ENCODE results near the gene OGFR.

Gene OGFR

DNA sequence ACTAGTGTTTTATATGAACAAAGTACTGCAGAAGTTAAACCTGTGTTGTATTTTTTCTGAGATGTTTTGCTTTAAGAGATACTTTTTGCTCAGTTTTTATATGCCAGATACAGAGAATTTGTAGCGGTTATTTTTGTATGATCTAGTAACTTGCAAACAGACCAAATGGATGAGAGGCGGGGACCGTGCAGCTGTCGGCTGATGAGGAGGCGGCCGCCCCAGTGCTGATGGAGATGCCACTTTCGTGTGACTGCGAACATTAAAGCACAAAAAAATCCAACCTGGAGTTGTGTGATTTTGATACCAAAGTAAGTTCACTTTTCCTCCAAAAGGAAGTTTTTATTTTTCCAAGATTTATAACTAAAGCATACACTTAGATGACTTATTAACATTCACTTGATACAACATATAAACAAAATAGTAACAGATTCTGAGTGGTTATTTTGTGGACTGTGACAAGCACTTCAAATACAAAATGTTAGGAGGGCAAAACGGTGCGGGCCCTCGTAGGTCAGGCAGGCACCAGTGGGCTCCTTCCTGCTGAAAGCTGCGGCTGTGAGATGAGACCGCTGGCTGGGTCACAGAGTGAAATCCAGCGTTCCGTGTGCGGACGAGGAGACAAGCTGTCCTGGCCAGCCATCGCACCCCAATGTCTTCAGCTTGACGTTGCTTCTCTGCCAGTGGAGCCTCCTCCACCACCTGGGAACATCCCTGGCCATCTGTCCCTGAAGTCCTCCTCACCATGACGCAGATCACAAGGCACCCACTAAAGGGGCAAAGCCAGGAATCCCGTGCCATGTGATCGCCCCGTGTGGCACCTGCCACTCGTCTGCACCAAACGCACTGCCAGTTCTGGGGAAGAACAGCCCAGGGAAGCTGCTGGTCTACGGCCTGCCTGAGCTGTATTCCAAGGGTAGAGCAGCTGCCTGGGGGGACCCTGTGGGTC, 4.0 kb upstream of the OGFR start:
- no peaks in the 10 kb centered on the region for H3K9me3 ChIP-seq (ENCODE audit: control insufficient read depth, low read length)
- no peak overlapping the region for H3K27ac ChIP-seq (ENCODE audit: insufficient read depth, low read depth, low read length, poor library complexity, severe bottlenecking)
- H3K36me3 ChIP-seq (ENCODE audit: control insufficient read depth, insufficient read depth, low read length), result peaks cover 20% of the 10 kb centered on the region
- H3K4me1 ChIP-seq (ENCODE audit: control insufficient read depth, insufficient read depth, low read length), result peaks cover 7% of the 10 kb centered on the region
- WGBS, 2 experiments, result 90 to 92% methylated on average over 26 of the region's 26 CpGs
- peaks cover 20% of the 10 kb centered on the region for H3K27me3 ChIP-seq (ENCODE audit: control insufficient read depth, insufficient read depth, low read length, poor library complexity, severe bottlenecking)
- no peak overlapping the region for H3K4me3 ChIP-seq (ENCODE audit: insufficient read depth, low read depth, low read length)

DNA sequence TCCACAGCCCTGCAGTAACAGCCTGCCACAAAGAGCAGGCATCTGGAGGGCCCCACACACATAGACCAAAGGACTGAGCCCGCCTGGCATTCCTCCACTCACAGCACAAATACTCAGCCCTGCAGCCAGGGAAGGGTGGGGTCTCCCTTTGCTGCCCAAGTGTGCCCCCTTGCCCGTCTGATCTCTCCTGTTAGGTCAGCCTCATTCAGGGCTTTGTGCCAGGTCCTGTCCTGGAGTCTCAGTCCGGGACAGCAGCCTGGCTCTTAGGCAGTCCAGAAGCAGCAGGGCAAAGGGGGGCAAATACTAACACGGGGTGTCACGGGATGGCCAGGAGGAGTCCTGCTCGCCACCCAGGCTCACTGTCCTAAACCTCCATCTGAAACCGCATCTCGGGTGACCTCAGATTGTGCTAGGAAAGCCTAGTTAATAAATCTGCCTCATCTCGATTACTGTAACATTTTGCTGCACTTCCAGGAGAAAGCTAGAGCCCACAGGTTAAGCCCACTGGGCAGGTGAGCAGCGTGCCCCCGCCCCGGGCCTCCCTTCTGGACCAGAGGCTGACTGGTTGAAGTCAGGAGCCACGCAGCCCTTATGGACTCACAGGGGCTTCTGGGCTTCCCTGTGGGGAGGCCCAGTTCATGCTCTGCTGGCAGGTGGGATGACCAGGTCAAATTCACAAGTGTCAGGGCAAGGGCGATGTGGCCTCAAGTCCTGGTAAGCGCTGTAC, 3.2 kb upstream of the OGFR start:
- Histone ChIP-seq H3K4me1 (ENCODE audit: control insufficient read depth, insufficient read depth, low read length) (peaks cover 16% of the 10 kb centered on the region), H3K27ac (ENCODE audit: insufficient read depth, low read depth, low read length, poor library complexity, severe bottlenecking) (no peak overlapping the region), H3K9me3 (ENCODE audit: control insufficient read depth, low read length) (no peaks in the 10 kb centered on the region), H3K36me3 (ENCODE audit: control insufficient read depth, insufficient read depth, low read length) (peaks cover 20% of the 10 kb centered on the region), H3K4me3 (ENCODE audit: insufficient read depth, low read depth, low read length) (no peak overlapping the region), H3K27me3 (ENCODE audit: control insufficient read depth, insufficient read depth, low read length, poor library complexity, severe bottlenecking) (peaks cover 14% of the 10 kb centered on the region)
- WGBS, 2 experiments, result 93 to 94% methylated on average over 15 of the region's 15 CpGs

DNA sequence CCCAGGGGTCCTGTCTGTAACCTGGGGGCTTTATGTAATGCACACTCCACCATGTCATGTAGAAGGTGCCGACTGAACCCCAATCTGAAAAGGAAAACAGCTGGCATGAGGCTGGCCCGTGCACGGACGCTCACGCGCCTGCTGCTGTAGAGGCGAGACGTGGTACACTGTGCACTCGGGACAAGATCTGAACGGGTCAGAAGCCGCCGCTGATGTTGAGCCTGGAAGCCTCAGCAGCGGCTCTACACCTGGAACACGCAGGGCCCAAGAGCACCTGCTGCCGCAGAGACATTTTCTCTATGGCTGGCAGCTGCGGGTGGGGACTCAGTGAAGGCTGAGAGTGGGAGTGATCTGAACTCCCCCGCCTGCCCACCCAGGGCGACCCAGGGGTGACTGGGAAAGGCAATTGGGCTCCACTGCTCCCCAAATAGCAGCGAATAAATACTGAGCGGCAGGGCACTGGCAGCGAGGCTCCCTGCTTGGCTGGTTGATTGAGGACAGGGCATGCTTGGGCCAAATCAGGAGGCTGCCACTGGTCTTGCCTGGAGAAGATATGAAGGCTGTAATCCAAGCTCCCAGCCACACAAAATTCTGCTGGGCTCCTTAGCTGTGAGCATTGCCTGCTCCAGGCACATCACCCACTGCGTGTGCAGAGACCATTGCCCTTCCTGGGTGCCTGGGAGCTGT, 2.5 kb upstream of the OGFR start:
- WGBS, 2 experiments, result 92 to 94% methylated on average over 22 of the region's 22 CpGs
- Histone ChIP-seq H3K4me1 (ENCODE audit: control insufficient read depth, insufficient read depth, low read length) (peaks cover 14% of the 10 kb centered on the region), H3K36me3 (ENCODE audit: control insufficient read depth, insufficient read depth, low read length) (peaks cover 20% of the 10 kb centered on the region), H3K27ac (ENCODE audit: insufficient read depth, low read depth, low read length, poor library complexity, severe bottlenecking) (no peak overlapping the region), H3K27me3 (ENCODE audit: control insufficient read depth, insufficient read depth, low read length, poor library complexity, severe bottlenecking) (peaks cover 14% of the 10 kb centered on the region), H3K4me3 (ENCODE audit: insufficient read depth, low read depth, low read length) (no peak overlapping the region), H3K9me3 (ENCODE audit: control insufficient read depth, low read length) (no peaks in the 10 kb centered on the region)

DNA sequence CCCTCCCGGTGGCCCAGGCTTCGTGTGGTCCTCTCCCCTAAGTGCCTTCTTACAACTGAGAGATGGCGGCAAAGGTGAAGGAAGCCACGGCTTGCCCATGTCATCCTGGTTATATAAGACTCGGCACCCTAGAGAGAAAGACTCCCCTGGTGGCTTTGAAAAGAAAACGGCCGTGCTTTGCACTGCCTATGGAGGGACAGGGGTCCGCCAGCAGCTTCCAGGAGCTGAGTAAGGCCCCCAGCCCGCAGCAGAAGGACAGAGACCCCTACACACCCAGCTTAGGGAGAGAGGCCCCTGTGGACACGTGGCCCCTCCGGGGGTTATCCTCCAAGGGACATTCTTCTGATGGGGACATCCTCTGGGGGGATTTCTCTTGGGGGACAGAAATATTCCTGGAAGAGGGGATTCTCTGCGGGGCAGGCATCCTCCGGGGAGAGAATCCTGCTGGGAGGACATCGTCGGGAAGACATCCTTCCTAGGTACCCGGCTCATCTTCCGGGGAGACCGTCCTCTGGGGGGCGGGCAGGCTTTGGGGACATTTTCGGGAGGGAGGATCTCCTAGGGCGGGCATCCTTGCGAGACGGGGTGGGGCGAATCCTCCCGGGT, 511 bp upstream of the OGFR start:
- Histone ChIP-seq H3K36me3 (ENCODE audit: control insufficient read depth, insufficient read depth, low read length) (peaks cover 8% of the 10 kb centered on the region), H3K27ac (ENCODE audit: insufficient read depth, low read depth, low read length, poor library complexity, severe bottlenecking) (no peak overlapping the region), H3K9me3 (ENCODE audit: control insufficient read depth, low read length) (no peaks in the 10 kb centered on the region), H3K4me1 (ENCODE audit: control insufficient read depth, insufficient read depth, low read length) (peaks cover 12% of the 10 kb centered on the region), H3K4me3 (ENCODE audit: insufficient read depth, low read depth, low read length) (peak overlapping the region; percentile 72), H3K27me3 (ENCODE audit: control insufficient read depth, insufficient read depth, low read length, poor library complexity, severe bottlenecking) (peaks cover 14% of the 10 kb centered on the region)
- 22 to 23% methylated on average over 25 of the region's 25 CpGs for WGBS, 2 experiments

DNA sequence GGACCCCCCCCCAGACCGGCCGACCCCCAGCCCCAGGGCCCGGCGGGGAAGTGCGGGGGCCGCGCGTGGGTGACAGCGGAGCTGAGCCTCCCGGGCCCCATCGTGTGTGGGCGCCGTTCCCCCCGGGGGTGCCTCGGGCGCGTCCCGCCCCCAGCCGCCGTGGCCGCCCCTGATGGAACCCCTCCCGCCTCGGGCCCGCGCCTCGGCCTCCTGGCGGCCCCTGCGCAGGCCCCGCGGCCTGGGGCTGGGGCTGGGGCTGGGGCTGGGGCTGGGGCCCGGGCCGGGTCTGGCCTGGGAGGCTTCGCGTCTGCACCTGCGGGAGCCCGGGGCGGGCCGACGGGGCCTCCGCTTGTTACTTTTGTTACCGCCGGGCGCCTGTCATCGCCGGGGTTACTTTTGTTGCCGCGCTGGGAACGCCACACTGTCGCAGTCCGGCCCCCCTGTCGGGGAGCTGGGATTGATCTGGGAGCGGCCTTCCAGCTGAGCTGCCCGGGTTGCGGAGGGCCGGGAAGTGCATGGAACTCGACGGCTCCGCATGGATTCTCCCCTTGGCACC, 598 bp downstream of the OGFR start:
- Histone ChIP-seq H3K9me3 (ENCODE audit: control insufficient read depth, low read length) (no peaks in the 10 kb centered on the region), H3K27me3 (ENCODE audit: control insufficient read depth, insufficient read depth, low read length, poor library complexity, severe bottlenecking) (peaks cover 14% of the 10 kb centered on the region), H3K4me1 (ENCODE audit: control insufficient read depth, insufficient read depth, low read length) (peaks cover 12% of the 10 kb centered on the region), H3K27ac (ENCODE audit: insufficient read depth, low read depth, low read length, poor library complexity, severe bottlenecking) (no peak overlapping the region), H3K36me3 (ENCODE audit: control insufficient read depth, insufficient read depth, low read length) (no peaks in the 10 kb centered on the region), H3K4me3 (ENCODE audit: insufficient read depth, low read depth, low read length) (peak overlapping the region; percentile 72)
- 1% methylated on average over 58 of the region's 58 CpGs for WGBS, 2 experiments

DNA sequence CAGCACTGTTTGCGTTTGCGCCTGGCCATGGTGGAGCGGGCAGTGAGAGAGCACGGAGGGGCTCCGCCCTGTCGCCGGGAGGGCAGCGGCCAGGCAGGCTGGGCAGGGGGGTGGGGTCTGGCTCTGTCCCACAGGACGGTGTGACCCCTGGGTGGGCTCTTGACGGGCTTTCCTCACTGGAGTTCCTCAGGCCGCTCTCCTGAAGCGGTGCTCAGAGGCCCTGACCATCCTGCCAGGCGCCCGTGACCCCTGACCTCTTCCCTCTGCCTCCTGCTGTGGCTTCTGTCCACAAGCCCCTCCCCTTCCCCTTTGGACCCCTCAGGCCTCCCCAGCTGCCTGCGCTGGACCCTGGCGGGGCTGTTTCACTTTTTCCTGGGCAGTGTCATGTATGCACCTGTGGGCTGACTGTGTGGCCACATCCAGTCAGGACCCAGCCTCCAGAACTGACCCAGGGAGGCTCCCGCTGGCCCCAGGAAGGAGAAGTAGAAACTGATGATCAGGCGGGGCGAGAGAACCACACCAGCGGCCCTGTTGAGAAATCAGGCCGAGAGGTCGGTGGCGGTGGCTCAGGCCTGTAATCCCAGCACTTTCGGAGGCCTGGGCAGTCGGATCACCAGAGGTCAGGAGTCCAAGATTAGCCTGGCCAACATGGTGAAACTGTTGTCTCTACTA, 1.2 kb downstream of the OGFR start:
- no peaks in the 10 kb centered on the region for H3K9me3 ChIP-seq (ENCODE audit: control insufficient read depth, low read length)
- H3K27me3 ChIP-seq (ENCODE audit: control insufficient read depth, insufficient read depth, low read length, poor library complexity, severe bottlenecking), result peaks cover 14% of the 10 kb centered on the region
- H3K4me3 ChIP-seq (ENCODE audit: insufficient read depth, low read depth, low read length), result peak overlapping the region; percentile 72
- peaks cover 12% of the 10 kb centered on the region for H3K4me1 ChIP-seq (ENCODE audit: control insufficient read depth, insufficient read depth, low read length)
- no peaks in the 10 kb centered on the region for H3K36me3 ChIP-seq (ENCODE audit: control insufficient read depth, insufficient read depth, low read length)
- H3K27ac ChIP-seq (ENCODE audit: insufficient read depth, low read depth, low read length, poor library complexity, severe bottlenecking), result no peak overlapping the region
- 25 to 26% methylated on average over 25 of the region's 25 CpGs for WGBS, 2 experiments

DNA sequence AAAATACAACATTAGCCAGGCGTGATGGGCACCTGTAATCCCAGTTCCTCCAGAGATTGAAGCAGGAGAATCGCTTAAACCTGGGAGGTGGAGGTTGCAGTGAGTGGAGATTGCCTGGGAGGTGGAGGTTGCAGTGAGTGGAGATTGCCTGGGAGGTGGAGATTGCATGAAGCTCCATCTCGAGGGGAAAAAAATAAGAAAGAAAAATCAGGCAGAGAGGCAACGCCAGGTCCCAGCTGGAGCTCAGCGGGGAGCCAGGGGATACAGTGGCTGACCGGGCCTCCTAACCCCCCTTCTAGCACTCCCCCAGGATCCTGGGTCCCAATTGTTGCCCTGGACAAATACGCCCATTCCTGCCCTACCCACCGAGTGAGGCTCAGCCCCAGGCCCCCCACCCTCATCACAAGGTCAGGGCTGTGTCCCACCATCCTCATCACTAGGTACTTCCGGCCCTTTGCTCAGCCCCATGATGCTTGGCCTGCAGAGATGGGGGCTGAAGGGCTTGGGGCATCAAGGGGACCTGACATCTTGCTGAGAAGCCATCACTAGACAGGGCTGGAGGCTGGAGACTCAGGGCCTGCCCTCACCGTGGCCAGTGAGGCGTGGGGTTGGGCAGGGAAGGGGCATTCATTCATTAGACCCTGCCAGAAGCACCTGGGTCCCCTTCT, 1.9 kb downstream of the OGFR start:
- H3K27me3 ChIP-seq (ENCODE audit: control insufficient read depth, insufficient read depth, low read length, poor library complexity, severe bottlenecking), result peaks cover 14% of the 10 kb centered on the region
- no peaks in the 10 kb centered on the region for H3K9me3 ChIP-seq (ENCODE audit: control insufficient read depth, low read length)
- H3K4me1 ChIP-seq (ENCODE audit: control insufficient read depth, insufficient read depth, low read length), result peaks cover 12% of the 10 kb centered on the region
- 66% methylated on average over 11 of the region's 11 CpGs for WGBS, 2 experiments
- no peak overlapping the region for H3K4me3 ChIP-seq (ENCODE audit: insufficient read depth, low read depth, low read length)
- H3K27ac ChIP-seq (ENCODE audit: insufficient read depth, low read depth, low read length, poor library complexity, severe bottlenecking), result no peak overlapping the region
- H3K36me3 ChIP-seq (ENCODE audit: control insufficient read depth, insufficient read depth, low read length), result no peaks in the 10 kb centered on the region

DNA sequence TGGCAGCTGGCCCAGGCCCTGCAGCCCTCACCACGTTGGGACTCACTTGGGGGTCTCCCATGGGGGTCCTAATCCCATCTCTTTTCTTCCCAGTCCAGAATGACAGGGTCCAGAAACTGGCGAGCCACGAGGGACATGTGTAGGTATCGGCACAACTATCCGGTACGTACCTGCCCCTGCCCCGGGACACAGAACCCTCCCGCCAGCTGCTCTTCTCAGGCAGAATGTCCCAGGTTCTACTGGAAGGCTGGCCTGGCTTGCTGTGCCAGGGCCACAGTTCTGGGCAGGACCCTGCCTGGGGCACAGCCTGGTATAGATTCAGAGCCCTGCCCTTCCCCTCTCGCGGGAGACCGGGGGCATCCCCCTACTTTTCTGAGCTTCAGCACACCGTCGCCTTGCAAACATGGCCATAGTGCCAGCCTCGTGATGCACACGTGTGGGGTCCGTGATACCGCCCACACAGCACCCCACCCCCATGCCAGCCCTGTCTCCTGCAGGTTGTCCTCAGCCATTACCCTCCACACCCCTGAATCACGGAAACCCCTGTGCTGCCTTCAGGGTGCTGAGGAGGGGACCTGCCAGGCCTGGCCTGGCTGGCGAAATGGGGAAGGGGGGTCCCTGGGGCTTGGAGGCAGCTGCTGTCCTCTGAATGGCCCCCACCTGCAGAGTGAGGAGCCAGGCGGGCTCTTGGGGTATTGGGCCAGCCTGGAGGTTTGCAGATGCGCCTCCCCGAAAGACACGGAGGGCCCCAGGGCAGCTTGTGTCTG, 3.0 kb downstream of the OGFR start:
- WGBS, 2 experiments, result 92% methylated on average over 23 of the region's 23 CpGs
- H3K4me1 ChIP-seq (ENCODE audit: control insufficient read depth, insufficient read depth, low read length), result peaks cover 12% of the 10 kb centered on the region
- H3K27ac ChIP-seq (ENCODE audit: insufficient read depth, low read depth, low read length, poor library complexity, severe bottlenecking), result no peak overlapping the region
- H3K9me3 ChIP-seq (ENCODE audit: control insufficient read depth, low read length), result no peaks in the 10 kb centered on the region
- no peak overlapping the region for H3K4me3 ChIP-seq (ENCODE audit: insufficient read depth, low read depth, low read length)
- no peaks in the 10 kb centered on the region for H3K36me3 ChIP-seq (ENCODE audit: control insufficient read depth, insufficient read depth, low read length)
- H3K27me3 ChIP-seq (ENCODE audit: control insufficient read depth, insufficient read depth, low read length, poor library complexity, severe bottlenecking), result peaks cover 14% of the 10 kb centered on the region

Measured in ectodermal cell (in vitro differentiated cells).